Purkinje cell (primary cell): ENCODE results near the gene FKBP7. TPM values are rescaled to one million over a fixed set of nuclear protein-coding genes. Genes with fewer than 3 reads are reported as not detected.

Experiments
- polyA plus RNA-seq: library from polyadenylated mRNA; unstranded; fragments of >200 nt; fragmentation: Nextera tagmentation; gene quantifications from 2 replicates; pipeline ENCODE4 v1.2.1, GENCODE V29; 2014

Gene FKBP7, protein sequence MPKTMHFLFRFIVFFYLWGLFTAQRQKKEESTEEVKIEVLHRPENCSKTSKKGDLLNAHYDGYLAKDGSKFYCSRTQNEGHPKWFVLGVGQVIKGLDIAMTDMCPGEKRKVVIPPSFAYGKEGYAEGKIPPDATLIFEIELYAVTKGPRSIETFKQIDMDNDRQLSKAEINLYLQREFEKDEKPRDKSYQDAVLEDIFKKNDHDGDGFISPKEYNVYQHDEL
- polyA plus RNA-seq, result 30.1 and 36.9 TPM in 2 replicates

DNA sequence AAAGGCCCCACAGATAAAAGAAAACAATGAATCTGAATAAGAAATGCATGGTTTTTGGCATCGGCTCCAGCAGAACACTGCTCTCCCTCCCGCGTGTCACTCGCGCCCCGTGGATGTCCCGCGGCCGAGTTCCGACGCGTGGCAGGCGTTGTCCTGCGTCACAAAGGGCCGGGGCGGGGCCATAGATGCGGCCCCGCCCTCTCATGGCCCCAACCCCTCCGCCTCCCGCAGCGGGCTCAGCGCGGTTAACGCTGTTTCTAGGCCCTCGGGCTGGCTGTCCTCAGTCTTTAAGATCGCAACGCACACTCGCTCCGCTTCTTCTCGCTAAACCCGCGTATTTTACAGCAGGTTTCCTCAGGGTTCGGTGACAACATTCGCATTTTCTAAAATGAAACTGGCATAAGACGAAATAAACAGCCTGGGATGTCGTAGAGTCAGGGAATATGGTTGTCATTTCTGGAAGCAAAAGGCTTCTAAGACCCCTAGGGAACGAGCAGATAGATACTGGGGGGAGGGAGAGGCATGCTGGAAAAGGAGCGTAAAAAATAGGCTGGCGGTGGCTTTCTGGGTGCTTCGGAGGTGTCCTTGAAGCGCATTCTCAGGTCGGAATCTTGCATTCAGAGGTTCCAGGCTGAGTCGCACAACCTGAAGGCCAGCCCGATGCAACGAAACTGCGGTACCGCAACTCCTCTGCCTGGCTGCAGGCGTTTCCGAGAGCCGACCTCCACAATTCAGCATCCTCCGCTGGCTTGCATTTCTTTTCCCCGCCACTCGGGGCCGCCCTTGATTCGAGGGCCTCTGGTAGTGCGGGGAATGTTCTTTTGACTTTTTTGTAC lies at the start of gene FKBP7:
FKBP7 (minus strand) TSS at position 162 of the 836 bp plus-strand sequence; CDS start at position 61, 101 bp downstream.

DNA sequence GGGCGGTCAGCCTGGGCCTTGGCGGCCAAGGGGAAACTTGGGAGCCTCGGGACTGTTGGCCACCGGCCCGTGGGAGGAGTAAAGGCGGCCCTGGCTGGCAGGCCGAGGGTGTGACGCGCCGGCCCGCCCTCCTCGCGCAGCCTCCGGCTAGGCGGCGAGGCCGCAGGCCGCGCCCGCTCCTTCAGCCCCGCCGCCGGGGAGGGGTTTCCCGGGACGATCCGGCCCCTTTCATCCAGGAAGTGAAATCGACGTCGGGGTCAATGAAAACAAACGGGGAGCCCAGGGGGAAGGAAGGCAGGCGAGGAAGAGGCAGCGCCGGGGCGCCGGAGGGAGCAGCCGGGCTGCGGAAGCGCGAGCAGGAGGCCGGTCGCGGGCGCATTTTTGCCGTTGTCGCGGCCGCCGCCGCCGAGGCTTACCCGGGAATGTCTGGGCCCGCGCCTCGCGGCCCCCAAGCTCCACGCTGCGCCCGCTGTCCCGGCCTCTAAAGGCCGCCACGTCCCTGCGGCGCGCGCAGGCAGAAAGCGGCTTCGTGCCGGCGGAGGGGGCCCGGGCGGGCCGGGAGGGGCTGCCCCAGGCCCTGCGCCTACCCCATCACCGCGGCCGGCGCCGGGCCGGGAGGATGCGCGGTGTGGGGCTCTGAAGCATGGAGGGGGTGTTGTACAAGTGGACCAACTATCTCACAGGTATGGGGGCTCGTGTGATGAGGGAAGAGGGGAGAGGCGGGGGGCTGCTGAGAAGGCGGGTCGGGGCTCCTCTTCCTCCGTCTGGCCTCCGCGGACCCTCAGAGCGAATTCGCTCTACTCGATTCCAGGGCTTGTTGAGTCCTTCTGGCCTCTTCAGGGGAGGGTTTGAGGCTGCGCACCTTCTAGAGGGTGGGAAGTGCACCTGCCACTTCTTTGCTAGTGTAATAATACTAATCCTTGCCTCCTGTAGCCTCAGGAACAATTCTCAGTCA lies 2.1 kb upstream of the FKBP7 start, which contains the start of gene PLEKHA3:
PLEKHA3 (plus strand) TSS at position 231 of the 955 bp plus-strand sequence; CDS start at position 644, 413 bp downstream.

DNA sequence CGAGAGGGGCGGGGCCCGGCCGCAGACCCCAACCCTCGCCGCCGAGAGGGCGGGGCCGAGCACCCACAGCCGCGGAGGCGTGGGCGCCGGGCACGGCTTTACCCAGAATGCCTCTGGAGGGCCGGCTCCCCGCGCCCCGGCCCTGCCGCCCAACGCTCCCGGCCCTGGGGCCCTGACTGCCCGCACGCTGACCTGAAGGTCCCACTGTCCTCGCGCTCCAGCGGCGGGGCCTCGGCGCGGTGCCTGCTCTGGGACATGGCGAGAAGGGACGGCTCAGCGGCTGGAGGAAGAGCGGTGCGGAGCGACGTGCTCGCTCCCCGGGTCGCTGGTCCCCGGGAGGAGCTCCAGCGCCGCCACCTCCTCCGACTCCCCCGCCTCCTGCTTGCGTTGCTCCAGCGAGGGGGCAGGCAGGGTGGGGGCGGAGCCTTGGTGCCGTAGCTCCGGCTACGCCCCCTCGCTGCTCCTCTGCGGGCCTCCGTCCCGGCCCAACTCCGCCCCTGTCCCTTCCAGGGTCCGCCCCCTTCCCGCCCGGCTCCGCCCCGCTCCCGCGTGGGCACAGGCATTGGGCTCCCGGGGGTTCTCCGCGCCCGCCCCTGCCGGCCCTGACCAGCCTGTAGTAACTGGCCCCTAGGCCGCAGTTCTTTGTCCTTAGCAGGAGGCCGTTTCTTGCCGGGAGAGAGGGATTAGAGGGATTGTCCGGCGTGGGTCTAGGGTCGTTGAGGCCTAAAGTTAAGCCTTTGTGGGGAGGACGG lies 27.4 kb downstream of the FKBP7 start, which contains the start of the genes PJVK and PRKRA:
PJVK (plus strand) TSS at position 605 of the 752 bp plus-strand sequence. CDS start 2,032 bp downstream, outside the sequence.
PRKRA (minus strand) TSS at position 402 of the 752 bp plus-strand sequence; CDS start at position 257, 145 bp downstream.

Other genes with a start within 250 kb of the FKBP7 start
- 53.7 and 59.0 TPM in 2 replicates for gene PRKRA, start 27.4 kb downstream of the FKBP7 start, polyA plus RNA-seq
- 6.1 and 6.6 TPM in 2 replicates for gene PJVK, start 27.2 kb downstream of the FKBP7 start, polyA plus RNA-seq
- 25.4 and 31.3 TPM in 2 replicates for gene PLEKHA3, start 1.9 kb upstream of the FKBP7 start, polyA plus RNA-seq